H1 (cell line): ENCODE data around the gene CCDC92B. TPM values are rescaled to one million over a fixed set of nuclear protein-coding genes. Genes with fewer than 3 reads are reported as not detected.

Source experiments
- CTCF ChIA-PET: fragments of 300-600 bp; sonication (Branson Sonifier 250); formaldehyde crosslinking; loops from one replicate; lab custom pipeline; 2021; ENCODE audit not compliant: partially characterized antibody; lab: Charles Lee
- POLR2A ChIA-PET: fragments of 300-600 bp; sonication (Branson Sonifier 250); formaldehyde crosslinking; loops from one replicate; lab custom pipeline; 2021; ENCODE audit warnings: inconsistent platforms; ENCODE audit not compliant: partially characterized antibody; lab: Charles Lee
- DNase-seq, 2 experiments: peaks; one replicate each; pipeline versions ENCODE4 v3.0.0 to v3.0.0-alpha.2; 2010 to 2022; ENCODE audit warnings: low spot score in 2 of 2, low read depth in 1 of 2, mixed read lengths in 1 of 2
- FAIRE-seq: peaks from 2 replicates; lab custom pipeline; 2011; peaks lifted over from hg19 to GRCh38; lab: Jason Lieb, UNC
- H2AFZ ChIP-seq: 2 replicates; pipeline ENCODE4 v1.8.1; 2012; ENCODE audit warnings: low read length, inconsistent platforms
- H2AK5ac ChIP-seq: 2 replicates; pipeline ENCODE4 v1.6.1; 2013; ENCODE audit warnings: low read depth, low read length
- H2BK120ac ChIP-seq: replicated peaks from 2 replicates; pipeline ENCODE3; 2013; ENCODE audit warnings: low read depth, low read length, inconsistent platforms
- H2BK12ac ChIP-seq: 2 replicates; pipeline ENCODE4 v1.6.1; 2013; ENCODE audit warnings: low read depth, low read length
- H2BK15ac ChIP-seq: 2 replicates; pipeline ENCODE4 v1.6.1; 2013; ENCODE audit warnings: low read length
- H2BK20ac ChIP-seq: 2 replicates; pipeline ENCODE4 v1.6.1; 2013; ENCODE audit warnings: low read length
- H2BK5ac ChIP-seq: 2 replicates; pipeline ENCODE4 v1.6.1; 2013; ENCODE audit warnings: low read depth, low read length
- H3K14ac ChIP-seq: 2 replicates; pipeline ENCODE4 v1.6.1; 2013; ENCODE audit warnings: inconsistent platforms; ENCODE audit not compliant: insufficient read length
- H3K18ac ChIP-seq: 2 replicates; pipeline ENCODE4 v1.6.1; 2013; ENCODE audit warnings: low read length; ENCODE audit errors: extremely low read depth
- H3K23ac ChIP-seq: 2 replicates; pipeline ENCODE4 v1.6.1; 2013; ENCODE audit warnings: inconsistent platforms; ENCODE audit not compliant: insufficient read length
- H3K23me2 ChIP-seq: 2 replicates; pipeline ENCODE4 v1.6.1; 2013; ENCODE audit warnings: low read depth, low read length
- H3K27ac ChIP-seq: 2 replicates; pipeline ENCODE4 v1.6.1; 2011; ENCODE audit warnings: low read depth, low read length, inconsistent platforms
- H3K27me3 ChIP-seq, 4 experiments: replicated peaks in 1 of 4; 1 replicate in 1 of 4; 2 replicates in 3 of 4; pipeline versions ENCODE4 v1.6.1 to v1.8.1; 2011 to 2013; ENCODE audit warnings: low read length in 3 of 4, mild to moderate bottlenecking in 3 of 4, inconsistent platforms in 2 of 4, mixed read lengths in 2 of 4, moderate library complexity in 1 of 4; ENCODE audit not compliant: control insufficient read depth in 3 of 4, insufficient read depth in 3 of 4; ENCODE audit errors: extremely low read depth in 1 of 4
- H3K36me3 ChIP-seq, 4 experiments: 2 replicates each; pipeline versions ENCODE4 v1.6.1 to v1.8.1; 2011 to 2013; ENCODE audit warnings: mild to moderate bottlenecking in 4 of 4, low read length in 3 of 4, moderate library complexity in 2 of 4, control low read depth in 1 of 4, inconsistent platforms in 1 of 4; ENCODE audit not compliant: insufficient read depth in 4 of 4, control insufficient read depth in 2 of 4
- H3K4ac ChIP-seq: replicated peaks from 2 replicates; pipeline ENCODE3; 2013; ENCODE audit warnings: low read length, low read depth, mixed read lengths, inconsistent platforms; ENCODE audit not compliant: insufficient read length
- H3K4me1 ChIP-seq, 4 experiments: replicated peaks in 1 of 4; 1 replicate in 1 of 4; 2 replicates in 3 of 4; pipeline versions ENCODE4 v1.6.1 to v1.8.1; 2011 to 2013; ENCODE audit warnings: low read length in 3 of 4, inconsistent platforms in 2 of 4, mixed read lengths in 1 of 4; ENCODE audit not compliant: insufficient read depth in 4 of 4, control insufficient read depth in 3 of 4
- H3K4me2 ChIP-seq, 2 experiments: 2 replicates each; pipeline versions ENCODE4 v1.6.1 to v1.8.1; 2011 to 2013; ENCODE audit warnings: low read depth in 2 of 2, low read length in 2 of 2, control low read depth in 1 of 2, inconsistent platforms in 1 of 2, mild to moderate bottlenecking in 1 of 2; ENCODE audit not compliant: insufficient read depth in 1 of 2
- H3K4me3 ChIP-seq, 4 experiments: fragments of 200-600, 300-600 bp in 1 of 4; sonication (generic), shearing (Covaris generic), sonication (Bioruptor Twin) in 1 of 4; 2 replicates each; pipeline versions ENCODE4 v1.5.1 to v1.8.1; 2011 to 2016; ENCODE audit warnings: low read length in 4 of 4, low read depth in 3 of 4, control low read depth in 2 of 4, inconsistent platforms in 2 of 4, mild to moderate bottlenecking in 2 of 4, mixed read lengths in 1 of 4, moderate library complexity in 1 of 4; ENCODE audit not compliant: insufficient read depth in 2 of 4; ENCODE audit errors: extremely low read depth in 1 of 4
- H3K56ac ChIP-seq: replicated peaks from 2 replicates; pipeline ENCODE3; 2013; ENCODE audit warnings: low read depth, mild to moderate bottlenecking, mixed read lengths, low read length, inconsistent platforms; ENCODE audit not compliant: insufficient read length
- H3K79me1 ChIP-seq: 2 replicates; pipeline ENCODE4 v1.6.1; 2013; ENCODE audit warnings: low read depth, low read length, control low read depth
- H3K79me2 ChIP-seq, 2 experiments: 2 replicates each; pipeline versions ENCODE4 v1.6.1 to v1.8.1; 2012 to 2013; ENCODE audit warnings: low read length in 2 of 2, mild to moderate bottlenecking in 2 of 2, inconsistent platforms in 1 of 2; ENCODE audit not compliant: insufficient read depth in 2 of 2, control insufficient read depth in 1 of 2
- H3K9ac ChIP-seq, 4 experiments: replicated peaks in 1 of 4; 1 replicate in 1 of 4; 2 replicates in 3 of 4; pipeline versions ENCODE4 v1.6.1 to v1.8.1; 2011 to 2013; ENCODE audit warnings: low read depth in 3 of 4, low read length in 3 of 4, control low read depth in 2 of 4, mild to moderate bottlenecking in 2 of 4, moderate library complexity in 2 of 4, inconsistent platforms in 1 of 4; ENCODE audit errors: extremely low read depth in 1 of 4
- H3K9me3 ChIP-seq, 2 experiments: 2 replicates each; pipeline versions ENCODE4 v1.6.1 to v1.8.1; 2012 to 2013; ENCODE audit warnings: mild to moderate bottlenecking in 2 of 2, moderate library complexity in 2 of 2, control low read depth in 1 of 2, inconsistent platforms in 1 of 2, low read depth in 1 of 2, low read length in 1 of 2, mixed read lengths in 1 of 2; ENCODE audit not compliant: insufficient read depth in 2 of 2
- H4K20me1 ChIP-seq, 2 experiments: replicated peaks in 1 of 2; 2 replicates each; pipeline versions ENCODE3 to v1.8.1; 2011 to 2013; ENCODE audit warnings: inconsistent platforms in 2 of 2, low read length in 2 of 2, mild to moderate bottlenecking in 1 of 2; ENCODE audit not compliant: insufficient read depth in 2 of 2, control insufficient read depth in 1 of 2
- H4K5ac ChIP-seq: 2 replicates; pipeline ENCODE4 v1.6.1; 2013; ENCODE audit warnings: low read length, low read depth, mixed read lengths, inconsistent platforms; ENCODE audit not compliant: insufficient read length
- H4K8ac ChIP-seq: 2 replicates; pipeline ENCODE4 v1.8.0; 2013; ENCODE audit warnings: mild to moderate bottlenecking, moderate library complexity, low read length, inconsistent platforms; ENCODE audit not compliant: insufficient read depth; ENCODE audit errors: extremely low read depth
- H4K91ac ChIP-seq: replicated peaks from 2 replicates; pipeline ENCODE3; 2013; ENCODE audit warnings: low read length, mixed read lengths, inconsistent platforms; ENCODE audit not compliant: insufficient read length
- ATF2 ChIP-seq: IDR thresholded peaks from 2 replicates; pipeline ENCODE4 v1.6.1; 2012; ENCODE audit warnings: low read length, inconsistent platforms
- CBX5 ChIP-seq: fragments of 300-800, 300-1000 bp; sonication (generic); IDR thresholded peaks from 2 replicates; pipeline ENCODE4 v1.7.1; 2016; ENCODE audit warnings: antibody characterized with exemption, low read length, low read depth
- CTBP2 ChIP-seq: IDR thresholded peaks from 2 replicates; pipeline ENCODE4 v1.7.0; 2011; ENCODE audit warnings: borderline replicate concordance, mild to moderate bottlenecking, moderate library complexity, mixed read lengths, low read length; ENCODE audit not compliant: insufficient read depth, insufficient read length
- E2F6 ChIP-seq: IDR thresholded peaks from 2 replicates; pipeline ENCODE4 v1.6.1; 2012; ENCODE audit warnings: inconsistent platforms
- FOSL1 ChIP-seq: IDR thresholded peaks from 2 replicates; pipeline ENCODE4 v1.6.1; 2011; ENCODE audit warnings: mild to moderate bottlenecking, low read depth, low read length, moderate library complexity; ENCODE audit not compliant: insufficient read depth
- HDAC6 ChIP-seq: IDR thresholded peaks from one replicate; pipeline ENCODE4 v1.7.1; 2012; ENCODE audit warnings: low read depth, mild to moderate bottlenecking, inconsistent platforms, low read length, moderate library complexity
- KDM1A ChIP-seq: fragments of 200-600, 300-600 bp; sonication (generic); IDR thresholded peaks from 2 replicates; pipeline ENCODE4 v1.7.1; 2016; ENCODE audit warnings: mild to moderate bottlenecking, low read length, borderline replicate concordance
- RXRA ChIP-seq: IDR thresholded peaks from 2 replicates; pipeline ENCODE4 v1.6.1; 2011; ENCODE audit warnings: low read depth, mild to moderate bottlenecking, low read length, moderate library complexity; ENCODE audit not compliant: insufficient read depth
- TAF7 ChIP-seq: optimal IDR thresholded peaks from 2 replicates; pipeline ENCODE3; 2011; ENCODE audit warnings: low read depth, mild to moderate bottlenecking, inconsistent platforms, low read length, moderate library complexity, borderline replicate concordance
- ZNF274 ChIP-seq: IDR thresholded peaks from 2 replicates; pipeline ENCODE4 v1.7.0; 2012; ENCODE audit warnings: low read length, borderline replicate concordance; ENCODE audit errors: extremely low read depth
- WGBS, 2 experiments: shearing (Covaris generic) in 1 of 2; methylation state at CpG; one replicate each; pipeline versions ENCODE4 v1.1.6 to v1.1.7; 2013 to 2015; ENCODE audit warnings: low lambda C conversion rate in 2 of 2, mixed read lengths in 2 of 2, inconsistent platforms in 1 of 2, low coverage in 1 of 2, missing lambda C conversion rate in 1 of 2; ENCODE audit not compliant: insufficient replicate concordance in 2 of 2, insufficient coverage in 1 of 2, insufficient read length in 1 of 2; ENCODE audit errors: extremely low coverage in 1 of 2, missing lambda C conversion rate in 1 of 2; 5-methylcytosine and 5-hydroxymethylcytosine counted together
- polyA plus RNA-seq, 7 experiments: library from polyadenylated mRNA; depleted of rRNA in 3 of 7; stranded (reverse) in 5 of 7; unstranded in 2 of 7; fragments of >200 nt in 5 of 7; fragments of 200-250 nt in 2 of 7; gene quantifications; 1 replicate in 5 of 7; 2 replicates in 1 of 7; 4 replicates in 1 of 7; pipeline versions ENCODE4 v1.2.1 to v1.2.3, GENCODE V29; 2011 to 2013; ENCODE audit warnings: missing spikeins in 2 of 7, mixed read lengths in 2 of 7
- total RNA-seq: library from RNA; stranded (reverse); fragmentation: NEBNext Ultra II Directional; extraction: Animal tissue kit (Norgen Biotek cat#: 25700); gene quantifications from 2 replicates; pipeline ENCODE4 v1.2.1, GENCODE V29; 2021

Gene CCDC92B
- total and polyA plus RNA-seq, 2 of the 8 experiments (the other 6 are each of a cell fraction or from before 2014, with no cell fraction given), result 5.5 to 12.1 TPM

GRCh38 chr17:2719861-2720260 lies 29.6 kb downstream of the CCDC92B start:
- no peak for FAIRE-seq
- CTCF ChIA-PET, result interaction anchor here (10.0 kb wide), 1 partner anchor 12 kb away, joined by 62 read pairs; no protein-coding TSS in a partner anchor
- H2BK5ac ChIP-seq, result peak overlapping the region; percentile 52
- POLR2A ChIA-PET, result interaction anchor here (0.5 to 1.9 kb wide), 8 partner anchors 9 to 942 kb away, joined by 3 to 8 read pairs (median 4); no protein-coding TSS in a partner anchor
- no peak overlapping the region for H3K27ac ChIP-seq
- H4K20me1 ChIP-seq, result no peaks in the 10 kb centered on the region
- H4K5ac ChIP-seq, result no peak overlapping the region
- H3K79me1 ChIP-seq, result no peaks in the 10 kb centered on the region
- H3K23ac ChIP-seq, result no peak overlapping the region
- H3K14ac ChIP-seq, result no peak overlapping the region
- H3K79me2 ChIP-seq, result no peaks in the 10 kb centered on the region
- no peak overlapping the region for H3K4ac ChIP-seq
- no peak overlapping the region for H2BK15ac ChIP-seq
- H3K9me3 ChIP-seq, result no peaks in the 10 kb centered on the region
- no peak overlapping the region for H3K56ac ChIP-seq
- H3K18ac ChIP-seq, result peak overlapping the region; percentile 78
- no peak overlapping the region for H4K91ac ChIP-seq
- WGBS, 2 experiments, result 85% methylated on average over 4 of the region's 4 CpGs; no CpG with 5 or more reads in 1 of the 2 experiments
- H2BK20ac ChIP-seq, result no peak overlapping the region
- peaks cover 9% of the 10 kb centered on the region; the same call in 1 of the 2 replicates for H3K23me2 ChIP-seq
- no peak overlapping the region for H4K8ac ChIP-seq
- no peaks in the 10 kb centered on the region for H3K27me3 ChIP-seq
- H3K4me1 ChIP-seq, result peaks cover 3 to 21% (median 9%) of the 10 kb centered on the region in 4 experiments
- peak overlapping the region; percentile 19 to 47; a peak in 3 of 4 replicates for H3K4me2 ChIP-seq
- no peak overlapping the region; a peak in 2 of 8 replicates for H3K4me3 ChIP-seq
- peak overlapping the region; percentile 95; the same call in 1 of the 2 replicates for H2AK5ac ChIP-seq
- H2BK12ac ChIP-seq, result peak overlapping the region; percentile 35; the same call in 1 of the 2 replicates
- no peak overlapping the region for H2BK120ac ChIP-seq
- no peak overlapping the region for H2AFZ ChIP-seq
- H3K36me3 ChIP-seq, result no peaks in the 10 kb centered on the region
- DNase-seq, result no peak
- H3K9ac ChIP-seq, result no peak overlapping the region
- TF ChIP-seq ZNF274 (no peak), CBX5 (no peak), ATF2 (no peak), HDAC6 (no peak), E2F6 (no peak), CTBP2 (no peak), KDM1A (no peak), FOSL1 (no peak), TAF7 (no peak), RXRA (no peak)
